Neural progenitor cell (in vitro differentiated cells): ENCODE results near the gene TLCD3B.

Experiments
- CTCF ChIP-seq: fragments of 200-600 bp; sonication (generic); IDR thresholded peaks from 2 replicates; pipeline ENCODE4 v1.5.1; 2017; ENCODE audit warnings: antibody characterized with exemption, mild to moderate bottlenecking
- EZH2 ChIP-seq: fragments of 200-600 bp; sonication (generic); IDR thresholded peaks from 2 replicates; pipeline ENCODE4 v1.6.1; 2017; ENCODE audit warnings: antibody characterized with exemption, mild to moderate bottlenecking, moderate library complexity

GRCh38 chr16:30005341-30006094 is 25.6 kb downstream of the TLCD3B start:
- TF ChIP-seq CTCF (peak; percentile 80), EZH2 (no peak)
